HG03045 (cell line): Measurements from ENCODE around the gene WDR18.

ENCODE experiments used
- ATAC-seq: cut with Tn5 transposase; IDR thresholded peaks from one replicate; pipeline ENCODE4 v1.9.1; 2021; ENCODE audit warnings: mild to moderate bottlenecking, moderate library complexity; ENCODE audit not compliant: unreplicated experiment

Gene WDR18

GRCh38 chr19:964761-965694 lies 19.1 kb upstream of the WDR18 start:
- no peak for ATAC-seq

GRCh38 chr19:966485-967088 lies 17.6 kb upstream of the WDR18 start:
- no peak for ATAC-seq

GRCh38 chr19:970695-971094 lies 13.4 kb upstream of the WDR18 start:
- ATAC-seq = no peak

GRCh38 chr19:971795-972194 lies 12.3 kb upstream of the WDR18 start:
- ATAC-seq = no peak

GRCh38 chr19:972281-972680 lies 11.9 kb upstream of the WDR18 start:
- ATAC-seq = no peak

- ATAC-seq = no peak
These were observed 10.2 kb upstream of the WDR18 start for GRCh38 chr19:973726-974563.

GRCh38 chr19:974564-975257 lies 9.4 kb upstream of the WDR18 start:
- ATAC-seq = no peak

GRCh38 chr19:976476-976875 lies 7.7 kb upstream of the WDR18 start:
- ATAC-seq = no peak

GRCh38 chr19:977058-977464 lies 7.1 kb upstream of the WDR18 start:
- no peak for ATAC-seq

GRCh38 chr19:979318-979741 lies 4.8 kb upstream of the WDR18 start:
- ATAC-seq = no peak

- no peak for ATAC-seq
These were observed 3.8 kb upstream of the WDR18 start for GRCh38 chr19:980133-980998.

GRCh38 chr19:982567-983170 lies 1.5 kb upstream of the WDR18 start:
- no peak for ATAC-seq

GRCh38 chr19:986083-986482 lies 1.9 kb downstream of the WDR18 start:
- ATAC-seq = no peak

GRCh38 chr19:988081-988480 lies 3.9 kb downstream of the WDR18 start:
- ATAC-seq = no peak

- ATAC-seq = no peak
These were observed 4.4 kb downstream of the WDR18 start for GRCh38 chr19:988510-988909.

- no peak for ATAC-seq
These were observed 5.4 kb downstream of the WDR18 start for GRCh38 chr19:989381-990081.

- no peak for ATAC-seq
These were observed 6.0 kb downstream of the WDR18 start for GRCh38 chr19:990119-990571.

- no peak for ATAC-seq
These were observed 6.6 kb downstream of the WDR18 start for GRCh38 chr19:990746-991145.
